Measurements from ENCODE around the gene KCNH8.
"Not testable (repeated sequence)": the region's sequence is repeated elsewhere in the genome, so short reads cannot be mapped to it uniquely, and the experiment has no call there.

Gene KCNH8

DNA sequence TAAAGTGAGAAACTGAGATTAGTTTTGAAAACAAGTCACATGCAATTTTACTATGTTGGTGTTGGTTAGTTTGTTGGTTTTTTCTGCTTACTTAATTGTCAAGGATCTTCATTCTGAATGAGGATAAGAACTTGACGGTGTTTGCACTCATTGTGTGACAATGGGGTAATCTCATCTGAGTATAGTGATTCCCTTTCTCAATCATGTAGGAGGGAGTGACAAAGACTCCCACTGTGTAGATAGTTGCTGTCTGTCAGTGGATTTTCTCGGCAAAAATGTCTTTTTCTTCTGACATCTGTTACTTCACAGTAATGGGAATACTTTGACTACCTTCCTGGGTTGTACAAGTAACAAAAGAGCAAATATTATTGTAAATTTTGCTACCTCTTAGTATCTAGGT, 23.5 kb downstream of the KCNH8 start:
- in situ Hi-C loops (cut with MboI; ENCODE audit: low sequenced_read_pairs), result no loop called here

DNA sequence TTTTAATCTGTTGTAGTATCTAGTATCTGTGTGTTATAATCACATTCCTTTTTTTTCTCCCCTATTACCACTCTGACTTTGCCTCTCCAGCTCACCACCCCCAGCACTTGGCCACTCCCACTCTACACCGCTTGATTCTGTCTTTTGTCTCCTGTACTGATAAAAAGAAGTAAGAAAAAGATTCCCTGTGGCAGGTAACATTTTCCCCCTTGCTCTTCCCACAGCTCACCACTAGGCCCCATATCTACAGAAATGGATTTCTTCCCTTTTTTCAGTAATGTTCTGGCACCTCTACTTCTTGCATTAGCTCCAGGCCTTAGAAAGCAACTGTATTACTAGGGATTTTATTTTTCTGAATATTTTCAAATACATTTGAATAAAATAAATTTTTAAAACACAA, 25.6 kb downstream of the KCNH8 start:
- in situ Hi-C loops (cut with MboI; ENCODE audit: low sequenced_read_pairs), result no loop called here

- in situ Hi-C loops (cut with MboI; ENCODE audit: low sequenced_read_pairs), result no loop called here
These were observed 35.3 kb downstream of the KCNH8 start for GRCh38 chr3:19183584-19183983.

- in situ Hi-C loops (cut with MboI; ENCODE audit: low sequenced_read_pairs), result no loop called here
These were observed 41.8 kb downstream of the KCNH8 start for GRCh38 chr3:19190126-19190525.

GRCh38 chr3:19190602-19191001, 42.3 kb downstream of the KCNH8 start:
- in situ Hi-C loops (cut with MboI; ENCODE audit: low sequenced_read_pairs), result no loop called here

DNA sequence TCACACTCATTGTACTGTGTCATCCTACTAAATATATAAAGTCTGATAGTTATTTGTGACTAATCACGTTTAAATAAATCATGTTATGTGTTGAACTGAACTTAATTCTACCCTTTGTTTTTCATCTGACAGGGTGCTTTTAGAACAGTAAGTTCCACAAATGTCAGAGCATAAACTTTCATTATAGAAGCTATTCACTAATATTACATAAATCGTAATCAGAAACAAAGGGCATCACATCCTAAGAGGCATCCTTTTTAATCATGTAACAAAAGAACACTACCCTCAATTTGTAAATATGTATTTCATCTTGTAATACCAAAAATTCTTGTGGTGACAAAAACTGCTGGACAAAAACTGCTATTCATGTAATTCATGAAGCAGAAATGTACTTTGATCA, 50.8 kb downstream of the KCNH8 start:
- in situ Hi-C loops (cut with MboI; ENCODE audit: low sequenced_read_pairs), result no loop called here

DNA sequence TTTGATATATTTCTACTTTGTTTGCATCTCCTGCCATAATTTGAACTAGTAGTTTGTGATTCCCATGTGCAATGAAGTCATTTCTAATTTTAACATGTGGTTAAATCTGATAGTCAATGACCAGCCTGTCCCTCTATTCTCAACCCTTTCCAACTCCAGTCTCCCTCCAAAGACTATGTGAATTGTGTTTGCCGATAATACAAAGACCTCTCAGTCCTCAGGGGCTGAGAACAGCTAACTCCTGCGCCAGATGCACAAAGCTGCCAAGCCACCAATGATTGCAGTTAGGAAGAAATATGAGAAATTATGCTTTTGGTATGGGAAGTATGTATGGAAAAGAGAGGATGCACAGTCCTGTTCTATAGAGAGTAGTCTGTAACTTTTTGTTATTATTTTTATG, 54.0 kb downstream of the KCNH8 start:
- in situ Hi-C loops (cut with MboI; ENCODE audit: low sequenced_read_pairs), result no loop called here

GRCh38 chr3:19202754-19203153, 54.4 kb downstream of the KCNH8 start:
- in situ Hi-C loops (cut with MboI; ENCODE audit: low sequenced_read_pairs), result no loop called here

DNA sequence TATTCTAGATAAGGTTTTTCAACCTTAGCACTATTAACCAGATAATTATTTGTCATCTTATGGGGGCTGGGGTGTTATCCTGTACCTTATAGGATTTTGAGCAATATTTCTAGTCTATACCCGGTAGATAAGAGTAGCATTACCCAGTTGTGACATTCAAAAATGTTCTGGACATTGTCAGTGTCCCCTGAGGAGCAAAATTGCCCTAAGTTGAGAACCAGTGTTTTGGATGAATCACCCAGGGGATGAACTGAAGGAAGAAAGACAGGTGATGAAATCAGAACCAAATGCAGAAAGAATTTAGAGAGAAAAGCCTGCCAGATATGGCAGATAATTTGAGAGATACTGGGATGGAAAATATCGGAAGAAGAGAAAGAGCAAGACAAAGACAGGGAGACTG, 58.2 kb downstream of the KCNH8 start:
- in situ Hi-C loops (cut with MboI; ENCODE audit: low sequenced_read_pairs), result no loop called here

GRCh38 chr3:19213603-19214220, 65.4 kb downstream of the KCNH8 start:
- in situ Hi-C loops (cut with MboI; ENCODE audit: low sequenced_read_pairs), result no loop called here

DNA sequence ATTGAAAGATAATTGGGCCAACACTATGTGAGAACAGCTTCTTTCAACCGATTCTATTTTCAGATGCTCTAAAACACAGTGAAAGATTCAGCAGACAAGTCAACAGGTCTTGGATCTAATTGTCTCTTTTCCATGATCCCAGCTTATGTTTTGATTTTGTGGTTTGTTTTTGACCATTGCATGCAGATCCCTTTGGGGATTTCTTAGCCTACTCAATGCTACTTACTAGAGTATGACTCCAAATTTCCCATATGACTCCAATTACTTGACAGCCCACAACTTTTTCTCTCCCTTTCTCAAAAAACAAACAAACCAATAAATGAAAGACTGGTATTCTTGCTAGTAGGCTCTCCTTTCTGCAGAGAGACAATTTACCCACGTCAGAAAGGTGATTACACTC, 67.1 kb downstream of the KCNH8 start:
- in situ Hi-C loops (cut with MboI; ENCODE audit: low sequenced_read_pairs), result no loop called here

- in situ Hi-C loops (cut with MboI; ENCODE audit: low sequenced_read_pairs), result no loop called here
These were observed 68.5 kb downstream of the KCNH8 start for GRCh38 chr3:19216669-19217337.

GRCh38 chr3:19220311-19220710, 72.0 kb downstream of the KCNH8 start:
- in situ Hi-C loops (cut with MboI; ENCODE audit: low sequenced_read_pairs), result no loop called here

DNA sequence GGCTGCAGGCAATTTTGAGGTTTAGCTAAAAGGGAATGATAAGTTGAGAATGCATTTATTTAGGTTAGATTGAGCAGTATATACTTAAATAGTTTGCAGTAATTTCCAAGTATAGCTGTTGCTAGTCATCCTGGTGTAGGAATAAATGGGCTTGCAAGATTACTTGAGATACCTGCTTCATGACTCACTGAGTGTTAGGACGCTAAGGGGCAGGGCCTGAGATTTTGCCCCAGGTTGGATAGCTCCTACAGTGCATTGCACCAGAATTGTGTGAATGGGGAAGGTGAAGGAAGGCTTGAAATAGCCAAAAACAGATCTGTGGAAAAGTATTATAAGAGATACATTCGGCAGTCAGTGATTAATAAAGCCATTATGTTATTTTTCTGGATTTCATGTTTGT, 72.8 kb downstream of the KCNH8 start:
- in situ Hi-C loops (cut with MboI; ENCODE audit: low sequenced_read_pairs), result no loop called here

DNA sequence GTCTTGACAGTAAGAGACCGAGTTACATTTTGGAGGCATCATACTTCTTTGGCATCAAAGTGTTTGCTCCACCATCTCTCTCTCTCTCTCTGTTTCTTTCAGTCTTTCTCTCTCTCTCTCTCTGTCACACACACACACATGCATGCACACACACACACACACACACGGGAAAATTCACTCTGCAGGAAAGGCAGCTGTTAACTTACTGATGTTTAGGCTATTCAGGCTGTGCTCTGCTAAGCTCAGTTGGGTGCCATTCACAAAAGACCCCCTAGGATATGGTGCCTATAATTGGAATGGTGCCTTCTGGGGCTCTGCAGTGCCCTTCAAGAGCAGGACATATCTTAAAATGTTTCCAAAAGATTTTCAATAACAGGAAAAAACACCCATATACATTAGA, 78.2 kb downstream of the KCNH8 start:
- in situ Hi-C loops (cut with MboI; ENCODE audit: low sequenced_read_pairs), result no loop called here

- in situ Hi-C loops (cut with MboI; ENCODE audit: low sequenced_read_pairs), result no loop called here
These were observed 79.9 kb downstream of the KCNH8 start for GRCh38 chr3:19228167-19228566.

DNA sequence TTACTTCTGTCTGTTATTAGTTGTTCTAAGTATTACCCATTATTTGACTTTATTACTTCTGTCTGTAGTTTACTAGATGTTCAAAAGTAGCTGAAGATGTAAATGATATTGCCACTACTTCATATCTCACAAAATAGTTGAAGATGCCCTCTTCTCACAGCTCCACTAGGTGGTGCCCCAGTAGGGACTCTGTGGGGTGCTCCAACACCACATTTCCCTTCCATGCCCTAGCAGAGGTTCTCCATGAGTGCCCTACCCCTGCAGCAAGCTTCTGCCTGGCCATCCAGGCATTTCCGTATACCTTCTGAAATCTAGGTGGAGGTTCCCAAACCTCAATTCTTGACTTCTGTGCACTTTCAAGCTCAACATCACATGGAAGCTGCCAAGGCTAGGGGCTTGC, 80.8 kb downstream of the KCNH8 start:
- in situ Hi-C loops (cut with MboI; ENCODE audit: low sequenced_read_pairs), result no loop called here

DNA sequence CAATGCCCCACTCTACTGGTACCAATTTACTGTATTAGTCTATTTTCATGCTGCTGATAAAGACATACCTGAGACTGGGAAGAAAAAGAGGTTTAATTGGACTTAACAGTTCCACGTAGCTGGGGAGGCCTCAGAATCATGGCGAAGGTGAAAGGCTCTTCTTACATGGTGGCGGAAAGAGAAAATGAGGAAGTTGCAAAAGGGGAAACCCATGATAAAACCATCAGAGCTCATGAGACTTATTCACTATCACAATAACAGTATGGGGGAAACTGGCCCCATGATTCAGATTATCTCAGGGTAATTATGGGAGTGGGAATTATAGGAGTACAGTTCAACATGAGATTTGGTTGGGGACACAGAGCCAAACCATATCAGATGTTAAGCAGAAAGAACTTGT, 81.6 kb downstream of the KCNH8 start:
- in situ Hi-C loops (cut with MboI; ENCODE audit: low sequenced_read_pairs), result not testable (repeated sequence)

GRCh38 chr3:19231792-19232461, 83.6 kb downstream of the KCNH8 start:
- in situ Hi-C loops (cut with MboI; ENCODE audit: low sequenced_read_pairs), result no loop called here

GRCh38 chr3:19232566-19232965, 84.3 kb downstream of the KCNH8 start:
- in situ Hi-C loops (cut with MboI; ENCODE audit: low sequenced_read_pairs), result no loop called here

DNA sequence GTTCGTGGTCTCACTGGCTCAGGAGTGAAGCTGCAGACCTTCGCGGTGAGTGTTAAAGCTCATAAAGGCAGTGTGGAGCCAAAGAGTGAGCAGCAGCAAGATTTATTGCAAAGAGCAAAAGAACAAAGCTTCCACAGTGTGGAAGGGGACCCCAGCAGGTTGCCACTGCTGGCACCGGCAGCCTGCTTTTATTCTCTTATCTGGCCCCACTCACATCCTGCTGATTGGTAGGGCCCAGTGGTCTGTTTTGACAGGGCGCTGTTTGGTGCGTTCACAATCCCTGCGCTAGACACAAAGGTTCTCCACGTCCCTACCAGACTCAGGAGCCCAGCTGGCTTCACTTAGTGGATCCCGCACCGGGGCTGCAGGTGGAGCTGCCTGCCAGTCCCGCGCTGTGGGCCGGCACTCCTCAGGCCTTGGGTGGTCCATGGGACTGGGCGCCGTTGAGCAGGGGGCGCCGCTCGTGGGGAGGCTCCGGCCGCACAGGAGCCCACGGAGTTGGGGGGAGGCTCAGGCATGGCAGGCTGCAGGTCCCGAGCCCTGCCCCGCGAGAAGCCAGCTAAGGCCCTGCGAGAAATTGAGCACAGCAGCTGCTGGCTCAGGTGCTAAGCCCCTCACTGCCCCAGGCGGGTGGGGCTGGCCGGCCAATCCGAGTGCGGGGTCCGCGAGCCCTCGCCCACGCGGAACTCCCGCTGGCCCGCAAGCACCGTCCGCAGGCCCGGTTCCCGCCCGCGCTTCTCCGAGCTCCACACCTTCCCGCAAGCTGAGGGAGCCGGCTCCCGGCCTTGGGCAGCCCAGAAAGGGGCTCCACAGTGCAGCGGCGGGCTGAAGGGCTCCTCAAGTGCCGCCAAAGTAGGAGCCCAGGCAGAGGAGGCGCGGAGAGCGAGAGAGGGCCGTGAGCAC, 85.8 kb downstream of the KCNH8 start:
- in situ Hi-C loops (cut with MboI; ENCODE audit: low sequenced_read_pairs), result not testable (repeated sequence)

Data from HL-60/S4 (cell line).